SK-N-SH (cell line): ENCODE measurements around the gene CELSR3.

Source experiments
- ELF1 ChIP-seq: IDR thresholded peaks from 2 replicates; pipeline ENCODE4 v1.4.0; 2012
- EP300 ChIP-seq, 2 experiments: IDR thresholded peaks; 2 replicates each; pipeline versions ENCODE4 v1.4.0 to v1.6.1; 2012; ENCODE audit warnings: borderline replicate concordance in 1 of 2, low read depth in 1 of 2, low read length in 1 of 2
- FOSL2 ChIP-seq: IDR thresholded peaks from 2 replicates; pipeline ENCODE4 v1.4.0; 2012; ENCODE audit warnings: low read depth, mild to moderate bottlenecking, moderate library complexity, borderline replicate concordance
- NFIC ChIP-seq: IDR thresholded peaks from 2 replicates; pipeline ENCODE4 v1.4.0; 2012; ENCODE audit warnings: borderline replicate concordance
- POLR2AphosphoS5 ChIP-seq: IDR thresholded peaks from 2 replicates; pipeline ENCODE4 v1.6.1; 2012; ENCODE audit warnings: low read depth, low read length
- USF1 ChIP-seq: IDR thresholded peaks from 2 replicates; pipeline ENCODE4 v1.4.0; 2012; ENCODE audit warnings: low read depth, borderline replicate concordance
- USF2 ChIP-seq: fragments of 150-350 bp; IDR thresholded peaks from 2 replicates; pipeline ENCODE4 v1.6.1; 2017; ENCODE audit warnings: antibody characterized with exemption, low read length, low read depth, borderline replicate concordance
- TF ChIP-seq, protein P1 (sequence below): fragments of 200-600 bp; sonication (generic); IDR thresholded peaks from 2 replicates; pipeline ENCODE4 v1.6.1; 2017; ENCODE audit warnings: antibody characterized with exemption, mild to moderate bottlenecking, moderate library complexity

DNA sequence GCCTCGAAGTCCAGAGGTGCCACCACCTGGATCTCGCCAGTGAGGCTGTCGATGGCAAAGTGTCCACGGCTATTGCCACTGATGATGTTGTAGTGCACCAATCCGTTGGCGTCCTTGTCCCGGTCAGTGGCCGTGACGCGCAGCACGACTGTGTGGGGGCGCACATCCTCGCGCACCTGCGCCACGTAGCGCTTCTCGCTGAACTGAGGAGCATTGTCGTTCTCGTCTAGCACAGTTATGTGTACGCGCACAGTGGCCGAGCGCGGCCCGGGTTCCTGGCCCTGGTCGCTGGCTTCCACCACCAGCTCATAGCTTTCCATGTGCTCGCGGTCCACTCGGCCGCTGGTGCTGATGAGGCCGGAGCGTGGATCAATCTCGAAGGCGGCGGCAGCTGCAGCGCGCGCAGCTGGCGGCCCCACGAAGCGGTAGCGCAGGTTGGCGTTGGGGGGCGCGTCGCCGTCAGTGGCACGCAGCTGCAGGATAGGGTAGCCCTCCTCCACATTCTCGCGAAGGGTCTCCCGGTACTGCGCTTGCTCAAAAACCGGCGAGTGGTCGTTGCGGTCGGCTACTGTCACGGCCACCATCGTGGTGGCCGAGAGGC, 1.8 kb downstream of the CELSR3 start:
- TF ChIP-seq NFIC = no peak
- TF ChIP-seq POLR2AphosphoS5 = no peak
- no peak for TF ChIP-seq USF2
- TF ChIP-seq, protein P1, sequence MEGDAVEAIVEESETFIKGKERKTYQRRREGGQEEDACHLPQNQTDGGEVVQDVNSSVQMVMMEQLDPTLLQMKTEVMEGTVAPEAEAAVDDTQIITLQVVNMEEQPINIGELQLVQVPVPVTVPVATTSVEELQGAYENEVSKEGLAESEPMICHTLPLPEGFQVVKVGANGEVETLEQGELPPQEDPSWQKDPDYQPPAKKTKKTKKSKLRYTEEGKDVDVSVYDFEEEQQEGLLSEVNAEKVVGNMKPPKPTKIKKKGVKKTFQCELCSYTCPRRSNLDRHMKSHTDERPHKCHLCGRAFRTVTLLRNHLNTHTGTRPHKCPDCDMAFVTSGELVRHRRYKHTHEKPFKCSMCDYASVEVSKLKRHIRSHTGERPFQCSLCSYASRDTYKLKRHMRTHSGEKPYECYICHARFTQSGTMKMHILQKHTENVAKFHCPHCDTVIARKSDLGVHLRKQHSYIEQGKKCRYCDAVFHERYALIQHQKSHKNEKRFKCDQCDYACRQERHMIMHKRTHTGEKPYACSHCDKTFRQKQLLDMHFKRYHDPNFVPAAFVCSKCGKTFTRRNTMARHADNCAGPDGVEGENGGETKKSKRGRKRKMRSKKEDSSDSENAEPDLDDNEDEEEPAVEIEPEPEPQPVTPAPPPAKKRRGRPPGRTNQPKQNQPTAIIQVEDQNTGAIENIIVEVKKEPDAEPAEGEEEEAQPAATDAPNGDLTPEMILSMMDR = no peak
- TF ChIP-seq USF1 = no peak
- TF ChIP-seq FOSL2 = no peak
- TF ChIP-seq ELF1 = no peak
- no peak for TF ChIP-seq EP300 (IDR thresholded peaks at IDR 0.05; ENCODE audit: borderline replicate concordance in 1 of 2, low read depth in 1 of 2, low read length in 1 of 2)
